ENCODE measurements around the gene FAM171A2.

GRCh38 chr17:44314869-44315661, 48.6 kb downstream of the FAM171A2 start:
- no peak for TF ChIP-seq CTCF (IDR thresholded peaks at IDR 0.05; ENCODE audit: insufficient read depth, low read length)
- TF ChIP-seq POLR2AphosphoS5 (IDR thresholded peaks at IDR 0.05; ENCODE audit: low read depth): no peak
- TF ChIP-seq GABPA (IDR thresholded peaks at IDR 0.05; ENCODE audit: low read depth): no peak
- no peak for TF ChIP-seq REST (IDR thresholded peaks at IDR 0.05; ENCODE audit: insufficient replicate concordance, low read depth)
